Common myeloid progenitor, CD34-positive (primary cell): ENCODE measurements around the gene CYFIP2.

Experiments used
- CTCF ChIA-PET: fragments of 350-600 bp; sonication (Branson Sonifier 250); formaldehyde crosslinking; loops from one replicate; lab custom pipeline; 2021; ENCODE audit warnings: antibody characterized with exemption; lab: Charles Lee
- POLR2A ChIA-PET: fragments of 350-600 bp; sonication (Branson Sonifier 250); formaldehyde crosslinking; loops from one replicate; lab custom pipeline; 2021; ENCODE audit warnings: antibody characterized with exemption; lab: Charles Lee
- DNase-seq, 3 donors: peaks; one replicate each; pipeline versions ENCODE4 v3.0.0 to v3.0.0-alpha.2; 2013
- H3K27ac ChIP-seq, 2 experiments: 1 replicate in 1 of 2; 2 replicates in 1 of 2; pipeline ENCODE4 v1.7.0; 2013; ENCODE audit warnings: inconsistent platforms in 2 of 2, low read length in 2 of 2, mild to moderate bottlenecking in 2 of 2, low read depth in 1 of 2, moderate library complexity in 1 of 2; ENCODE audit not compliant: severe bottlenecking in 2 of 2, insufficient read depth in 1 of 2, poor library complexity in 1 of 2
- H3K27me3 ChIP-seq, 5 experiments: replicated peaks in 2 of 5; 1 replicate in 3 of 5; 2 replicates in 2 of 5; pipeline versions ENCODE4 v1.6.1 to v1.7.0; 2013; ENCODE audit warnings: low read length in 4 of 5, mild to moderate bottlenecking in 2 of 5, moderate library complexity in 2 of 5, inconsistent platforms in 1 of 5; ENCODE audit not compliant: insufficient read depth in 5 of 5, control insufficient read depth in 4 of 5
- H3K36me3 ChIP-seq, 4 experiments: 1 replicate in 2 of 4; 2 replicates in 2 of 4; pipeline versions ENCODE4 v1.6.1 to v1.7.0; 2013; ENCODE audit warnings: low read length in 3 of 4, control low read depth in 1 of 4, mild to moderate bottlenecking in 1 of 4; ENCODE audit not compliant: control insufficient read depth in 4 of 4, insufficient read depth in 4 of 4
- H3K4me1 ChIP-seq, 4 experiments: 1 replicate in 3 of 4; 2 replicates in 1 of 4; pipeline versions ENCODE4 v1.6.1 to v1.7.1; 2013; ENCODE audit warnings: low read length in 3 of 4, mild to moderate bottlenecking in 3 of 4, control low read depth in 1 of 4, inconsistent platforms in 1 of 4, moderate library complexity in 1 of 4; ENCODE audit not compliant: control insufficient read depth in 4 of 4, insufficient read depth in 4 of 4; ENCODE audit errors: control extremely low read depth in 1 of 4
- H3K4me3 ChIP-seq, 7 experiments: 1 replicate in 4 of 7; 2 replicates in 3 of 7; pipeline versions ENCODE4 v1.5.1 to v1.7.0; 2013; ENCODE audit warnings: mild to moderate bottlenecking in 7 of 7, low read length in 6 of 7, moderate library complexity in 6 of 7, inconsistent platforms in 2 of 7, low read depth in 2 of 7, control low read depth in 1 of 7; ENCODE audit not compliant: insufficient read depth in 4 of 7, control insufficient read depth in 1 of 7; ENCODE audit errors: extremely low read depth in 1 of 7
- H3K9me3 ChIP-seq, 5 experiments: 1 replicate in 4 of 5; 2 replicates in 1 of 5; pipeline versions ENCODE4 v1.6.1 to v1.7.1; 2013; ENCODE audit warnings: low read length in 4 of 5, mild to moderate bottlenecking in 2 of 5, inconsistent platforms in 1 of 5, low read depth in 1 of 5, moderate library complexity in 1 of 5; ENCODE audit not compliant: control insufficient read depth in 4 of 5, insufficient read depth in 2 of 5; ENCODE audit errors: control extremely low read depth in 1 of 5
- WGBS: methylation state at CpG from one replicate; pipeline ENCODE4 v1.1.5; 2013; ENCODE audit not compliant: insufficient coverage; 5-methylcytosine and 5-hydroxymethylcytosine counted together

Gene CYFIP2

DNA sequence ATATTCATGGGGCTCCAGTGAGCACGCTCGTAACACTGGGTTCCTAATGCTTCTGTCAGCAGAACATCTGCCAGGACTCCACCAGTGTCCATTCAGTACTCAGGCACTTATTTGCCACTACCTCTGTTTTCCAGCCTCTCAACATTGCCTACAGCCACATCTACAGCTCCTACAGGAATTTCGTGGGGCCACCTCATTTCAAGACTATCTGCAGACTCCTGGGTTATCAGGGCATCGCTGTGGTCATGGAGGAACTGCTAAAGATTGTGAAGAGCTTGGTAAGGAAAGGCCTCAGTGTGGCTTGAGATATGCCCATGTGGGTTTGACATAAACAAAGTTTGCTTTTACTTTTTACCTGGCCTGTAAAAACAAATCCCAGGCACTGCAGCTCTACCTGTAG lies 92.9 kb downstream of the CYFIP2 start:
- peaks cover 4 to 27% (median 14%) of the 10 kb centered on the region in 4 experiments for H3K4me1 ChIP-seq
- no peak overlapping the region for H3K4me3 ChIP-seq
- H3K27me3 ChIP-seq = no peaks in the 10 kb centered on the region
- H3K27ac ChIP-seq = no peak overlapping the region
- H3K36me3 ChIP-seq = peaks cover 13 to 86% (median 36%) of the 10 kb centered on the region in 4 experiments
- ChIA-PET CTCF (interaction anchor here (0.6 to 6.9 kb wide), 6 partner anchors 10 to 281 kb away, joined by 3 to 54 read pairs (median 3); a partner anchor contains a TSS), POLR2A (no interaction called here)
- peak in 1 of 3 donors; percentile 8 for DNase-seq
- H3K9me3 ChIP-seq = no peaks in the 10 kb centered on the region
- 100% methylated on average over 3 of the region's 4 CpGs for WGBS

DNA sequence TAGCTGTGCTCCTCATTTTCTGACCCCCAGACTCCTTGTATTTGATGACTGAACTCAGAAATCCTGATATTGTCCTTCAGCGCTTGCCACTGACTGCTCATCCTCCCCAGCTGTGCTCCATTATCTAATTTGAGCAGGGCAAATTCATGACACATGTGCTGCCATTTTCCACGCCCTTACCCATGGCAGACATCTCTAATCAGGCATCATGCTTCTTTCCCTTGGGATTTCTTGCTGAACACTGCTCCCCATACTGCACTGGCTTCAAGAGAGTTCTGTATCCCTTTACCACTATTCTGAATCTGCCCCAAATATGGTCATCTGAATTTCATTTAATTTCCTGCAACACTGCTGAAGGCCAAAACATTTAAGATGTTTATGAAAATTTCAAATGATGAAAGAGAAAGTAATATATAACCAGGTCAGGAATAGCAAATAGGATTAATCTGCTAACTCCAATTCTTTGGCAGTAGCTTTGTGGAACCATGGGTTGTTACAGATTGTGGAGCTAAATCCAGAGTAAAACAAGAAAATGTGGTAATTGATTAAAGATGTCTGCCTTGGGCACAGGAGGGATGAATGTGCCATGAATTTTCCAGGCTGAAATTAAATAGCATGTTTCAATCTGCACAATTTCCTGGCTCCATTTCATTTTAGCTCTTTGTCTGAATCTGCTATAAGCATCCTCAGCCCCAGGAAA lies 93.6 kb downstream of the CYFIP2 start:
- H3K4me3 ChIP-seq = no peak overlapping the region
- ChIA-PET POLR2A (no interaction called here), CTCF (interaction anchor here (0.8 to 6.9 kb wide), 8 partner anchors 8 to 107 kb away, joined by 3 to 54 read pairs (median 3); a partner anchor contains a TSS)
- H3K27ac ChIP-seq = no peak overlapping the region
- WGBS = 100% methylated on average over 2 of the region's 2 CpGs
- H3K9me3 ChIP-seq = no peaks in the 10 kb centered on the region
- no peaks in the 10 kb centered on the region for H3K27me3 ChIP-seq
- no peak for DNase-seq
- H3K36me3 ChIP-seq = peaks cover 17 to 91% (median 37%) of the 10 kb centered on the region in 4 experiments
- peaks cover 4 to 27% (median 14%) of the 10 kb centered on the region in 4 experiments for H3K4me1 ChIP-seq

DNA sequence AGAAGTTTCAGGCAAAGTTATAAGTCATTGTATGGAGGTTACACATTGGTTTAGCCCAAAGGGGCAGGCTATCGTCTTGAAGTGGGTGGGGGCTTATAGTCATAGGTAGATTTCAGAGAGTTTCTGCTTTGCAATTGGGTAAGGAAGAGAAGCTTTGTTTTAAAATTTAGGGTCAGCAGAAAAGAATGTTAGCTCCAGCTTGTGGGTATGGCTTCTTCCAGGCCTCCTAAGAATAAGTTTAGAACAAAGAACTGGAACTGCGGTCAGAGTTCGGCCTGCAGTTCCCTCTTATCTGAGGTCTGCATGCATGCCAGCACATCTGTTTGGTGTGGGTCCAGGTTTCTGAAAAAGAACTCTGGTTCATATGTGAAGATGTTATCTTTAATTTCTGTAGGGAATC lies 96.1 kb downstream of the CYFIP2 start:
- no peaks in the 10 kb centered on the region for H3K27me3 ChIP-seq
- no peak overlapping the region for H3K4me3 ChIP-seq
- H3K4me1 ChIP-seq = peaks cover 4 to 27% (median 14%) of the 10 kb centered on the region in 4 experiments
- H3K36me3 ChIP-seq = peaks cover 18 to 91% (median 45%) of the 10 kb centered on the region in 4 experiments
- 0% methylated on average over 1 of the region's 3 CpGs for WGBS
- no peaks in the 10 kb centered on the region for H3K9me3 ChIP-seq
- DNase-seq = peak; percentile 78 to 96 (median 92)
- ChIA-PET CTCF (interaction anchor here (1.2 to 6.9 kb wide), 6 partner anchors 9 to 212 kb away, joined by 3 to 54 read pairs (median 5); a partner anchor contains a TSS), POLR2A (no interaction called here)
- peak overlapping the region in 1 of 2 experiments; percentile 60 for H3K27ac ChIP-seq

- no peak for DNase-seq
Measured at GRCh38 chr5:157362502-157362901, 96.6 kb downstream of the CYFIP2 start.

DNA sequence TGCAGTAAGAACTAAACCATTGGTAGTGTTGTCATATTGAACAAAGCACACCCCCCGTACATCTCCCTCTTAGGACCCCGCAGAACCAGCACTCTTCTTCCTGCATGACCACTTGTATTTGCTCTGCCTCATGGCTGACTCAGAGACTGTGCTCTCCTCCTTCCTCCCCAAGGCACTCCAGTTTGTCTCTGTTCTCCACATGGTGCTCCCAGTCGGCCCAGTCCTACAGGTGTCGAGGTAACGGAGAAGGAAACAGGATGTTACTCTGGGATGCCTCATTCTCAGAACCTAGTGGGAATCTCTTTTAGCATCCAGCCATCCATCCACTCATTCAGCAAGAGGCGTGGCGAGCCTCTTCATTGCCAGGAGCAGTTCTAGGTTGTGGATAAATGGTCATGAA lies 97.1 kb downstream of the CYFIP2 start:
- CTCF ChIA-PET = interaction anchor here (1.4 to 6.9 kb wide), 4 partner anchors 10 to 213 kb away, joined by 5 to 54 read pairs (median 6); a partner anchor contains a TSS

More at GRCh38 chr5:157362502-157362901, 96.6 kb downstream of the CYFIP2 start:
- H3K36me3 ChIP-seq = peaks cover 18 to 95% (median 47%) of the 10 kb centered on the region in 4 experiments
- 88% methylated on average over 4 of the region's 4 CpGs for WGBS
- CTCF ChIA-PET = interaction anchor here (1.3 to 6.9 kb wide), 5 partner anchors 9 to 213 kb away, joined by 3 to 54 read pairs (median 5); a partner anchor contains a TSS
- H3K9me3 ChIP-seq = no peaks in the 10 kb centered on the region
- H3K27me3 ChIP-seq = no peaks in the 10 kb centered on the region
- POLR2A ChIA-PET = no interaction called here
- H3K4me1 ChIP-seq = peaks cover 4 to 27% (median 14%) of the 10 kb centered on the region in 4 experiments
- no peak overlapping the region for H3K27ac ChIP-seq
- H3K4me3 ChIP-seq = peak overlapping the region in 1 of 7 experiments; percentile 19

DNA sequence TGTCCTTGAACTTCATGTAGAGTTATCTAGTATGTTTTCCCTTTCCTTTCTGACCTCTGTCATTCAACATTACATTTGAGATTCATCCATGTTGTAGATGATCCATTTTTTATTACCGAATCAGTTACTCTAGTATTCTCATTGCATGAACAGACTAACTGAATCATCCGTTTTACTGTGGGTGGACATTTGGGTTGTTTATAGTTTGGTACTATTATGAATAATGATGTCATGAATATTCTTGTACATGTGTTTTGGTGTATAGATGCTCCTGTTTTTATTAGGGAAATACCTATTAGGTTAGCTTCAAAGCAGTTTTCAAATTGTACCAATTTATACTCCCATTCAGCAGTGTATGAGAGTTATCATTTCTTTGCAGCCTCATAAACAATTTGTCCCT lies 99.8 kb downstream of the CYFIP2 start:
- Histone ChIP-seq H3K36me3 (peaks cover 22 to 81% (median 41%) of the 10 kb centered on the region in 4 experiments), H3K4me1 (peaks cover 4 to 18% (median 10%) of the 10 kb centered on the region in 4 experiments), H3K27ac (no peak overlapping the region), H3K4me3 (no peak overlapping the region), H3K27me3 (no peaks in the 10 kb centered on the region), H3K9me3 (no peaks in the 10 kb centered on the region)
- CTCF ChIA-PET = no interaction called here
- no peak for DNase-seq
- POLR2A ChIA-PET = no interaction called here
- no CpG with 5 or more reads among the region's 2 CpGs for WGBS

More for the DNA sequence above, 97.1 kb downstream of the CYFIP2 start:
- POLR2A ChIA-PET = no interaction called here
- Histone ChIP-seq H3K27me3 (no peaks in the 10 kb centered on the region), H3K4me1 (peaks cover 4 to 27% (median 14%) of the 10 kb centered on the region in 4 experiments), H3K27ac (no peak overlapping the region), H3K9me3 (no peaks in the 10 kb centered on the region), H3K36me3 (peaks cover 18 to 93% (median 46%) of the 10 kb centered on the region in 4 experiments), H3K4me3 (peak overlapping the region in 1 of 7 experiments; percentile 19)
- WGBS = 100% methylated on average over 5 of the region's 7 CpGs
- no peak for DNase-seq
